ENCODE data around the gene MRPS6.

DNA sequence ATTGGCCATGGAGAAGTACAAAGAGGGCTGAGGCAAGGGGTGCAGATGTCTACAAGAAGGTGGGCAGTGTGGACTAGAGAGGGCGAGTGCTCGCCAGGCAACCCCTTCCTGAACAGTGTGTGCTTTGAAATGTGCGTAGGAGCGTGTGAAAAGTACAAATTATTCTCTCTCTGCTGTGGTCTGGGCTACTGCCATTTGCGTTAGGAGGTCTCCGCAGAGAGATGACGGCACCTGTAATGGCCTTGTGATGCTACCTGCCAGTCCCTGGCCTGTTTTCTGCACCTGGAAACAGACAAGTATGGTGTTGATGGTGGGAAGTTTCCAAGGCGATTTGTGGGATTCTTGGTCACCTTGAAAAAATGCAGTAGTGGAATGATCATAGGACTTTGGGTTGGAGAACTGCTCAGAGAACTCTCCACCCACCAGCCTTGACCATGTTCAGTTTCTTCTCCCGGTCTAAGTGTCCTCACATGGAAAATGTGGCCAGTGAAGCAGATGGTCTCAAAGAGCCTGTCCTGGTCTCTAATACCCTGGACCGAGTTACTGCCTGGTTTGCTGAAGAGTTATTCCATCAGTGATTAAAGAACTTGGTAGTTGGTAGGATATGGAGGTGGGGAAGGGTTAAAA, 74.5 kb downstream of the MRPS6 start:
- TF ChIP-seq EZH2phosphoT487 (IDR thresholded peaks at IDR 0.05; ENCODE audit: low read depth) = no peak
- TF ChIP-seq, protein P1, sequence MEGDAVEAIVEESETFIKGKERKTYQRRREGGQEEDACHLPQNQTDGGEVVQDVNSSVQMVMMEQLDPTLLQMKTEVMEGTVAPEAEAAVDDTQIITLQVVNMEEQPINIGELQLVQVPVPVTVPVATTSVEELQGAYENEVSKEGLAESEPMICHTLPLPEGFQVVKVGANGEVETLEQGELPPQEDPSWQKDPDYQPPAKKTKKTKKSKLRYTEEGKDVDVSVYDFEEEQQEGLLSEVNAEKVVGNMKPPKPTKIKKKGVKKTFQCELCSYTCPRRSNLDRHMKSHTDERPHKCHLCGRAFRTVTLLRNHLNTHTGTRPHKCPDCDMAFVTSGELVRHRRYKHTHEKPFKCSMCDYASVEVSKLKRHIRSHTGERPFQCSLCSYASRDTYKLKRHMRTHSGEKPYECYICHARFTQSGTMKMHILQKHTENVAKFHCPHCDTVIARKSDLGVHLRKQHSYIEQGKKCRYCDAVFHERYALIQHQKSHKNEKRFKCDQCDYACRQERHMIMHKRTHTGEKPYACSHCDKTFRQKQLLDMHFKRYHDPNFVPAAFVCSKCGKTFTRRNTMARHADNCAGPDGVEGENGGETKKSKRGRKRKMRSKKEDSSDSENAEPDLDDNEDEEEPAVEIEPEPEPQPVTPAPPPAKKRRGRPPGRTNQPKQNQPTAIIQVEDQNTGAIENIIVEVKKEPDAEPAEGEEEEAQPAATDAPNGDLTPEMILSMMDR (IDR thresholded peaks at IDR 0.05; ENCODE audit: low read depth, low read length) = no peak
